Transverse colon (tissue), 4 donors: ENCODE measurements around the gene PLCXD3.

Source experiments
- EP300 ChIP-seq: sonication (generic); formaldehyde crosslinking; IDR thresholded peaks from one replicate; pipeline ENCODE4 v1.6.1; 2017; ENCODE audit warnings: antibody characterized with exemption, low read depth
- POLR2A ChIP-seq: fragments of 450-650 bp; IDR thresholded peaks from one replicate; pipeline ENCODE4 v1.6.1; 2016; ENCODE audit warnings: antibody characterized with exemption, mild to moderate bottlenecking, moderate library complexity
- POLR2AphosphoS5 ChIP-seq, 3 donors: sonication (generic); formaldehyde crosslinking; IDR thresholded peaks; one replicate each; pipeline ENCODE4 v1.6.1; 2016; ENCODE audit warnings: antibody characterized with exemption in 3 of 3
- TF ChIP-seq, protein P1 (sequence below), 5 experiments: fragments of 200-600 bp in 3 of 5; fragments of 450-650 bp in 2 of 5; sonication (generic) in 3 of 5; IDR thresholded peaks; 1 replicate in 2 of 5; 2 replicates in 3 of 5; pipeline ENCODE4 v1.5.1; 2016 to 2017; ENCODE audit warnings: antibody characterized with exemption in 5 of 5, inconsistent platforms in 3 of 5, mild to moderate bottlenecking in 2 of 5, moderate library complexity in 1 of 5

- TF ChIP-seq, protein P1, sequence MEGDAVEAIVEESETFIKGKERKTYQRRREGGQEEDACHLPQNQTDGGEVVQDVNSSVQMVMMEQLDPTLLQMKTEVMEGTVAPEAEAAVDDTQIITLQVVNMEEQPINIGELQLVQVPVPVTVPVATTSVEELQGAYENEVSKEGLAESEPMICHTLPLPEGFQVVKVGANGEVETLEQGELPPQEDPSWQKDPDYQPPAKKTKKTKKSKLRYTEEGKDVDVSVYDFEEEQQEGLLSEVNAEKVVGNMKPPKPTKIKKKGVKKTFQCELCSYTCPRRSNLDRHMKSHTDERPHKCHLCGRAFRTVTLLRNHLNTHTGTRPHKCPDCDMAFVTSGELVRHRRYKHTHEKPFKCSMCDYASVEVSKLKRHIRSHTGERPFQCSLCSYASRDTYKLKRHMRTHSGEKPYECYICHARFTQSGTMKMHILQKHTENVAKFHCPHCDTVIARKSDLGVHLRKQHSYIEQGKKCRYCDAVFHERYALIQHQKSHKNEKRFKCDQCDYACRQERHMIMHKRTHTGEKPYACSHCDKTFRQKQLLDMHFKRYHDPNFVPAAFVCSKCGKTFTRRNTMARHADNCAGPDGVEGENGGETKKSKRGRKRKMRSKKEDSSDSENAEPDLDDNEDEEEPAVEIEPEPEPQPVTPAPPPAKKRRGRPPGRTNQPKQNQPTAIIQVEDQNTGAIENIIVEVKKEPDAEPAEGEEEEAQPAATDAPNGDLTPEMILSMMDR (IDR thresholded peaks at IDR 0.05) = no peak
- TF ChIP-seq POLR2A (no peak), POLR2AphosphoS5 (IDR thresholded peaks at IDR 0.05) (no peak), EP300 (no peak)
Observed at GRCh38 chr5:41334758-41335157, 175.6 kb downstream of the PLCXD3 start.
